Stimulated activated CD8-positive, alpha-beta memory T cell treated with anti-CD3 and anti-CD28 coated beads, Interleukin-15, amount 100 ng/mL, for 1 hour (primary cell): ENCODE measurements around the gene ADAMTSL1.

Source experiments
- DNase-seq: peaks from one replicate; pipeline ENCODE4 v3.0.0-alpha.2; 2020; ENCODE audit warnings: low read depth

Gene ADAMTSL1

GRCh38 chr9:18739641-18740318 is 265.8 kb downstream of the ADAMTSL1 start:
- DNase-seq, result no peak

- no peak for DNase-seq
Observed at GRCh38 chr9:18741359-18741758, 267.4 kb downstream of the ADAMTSL1 start.

GRCh38 chr9:18741945-18742344 is 268.0 kb downstream of the ADAMTSL1 start:
- no peak for DNase-seq

DNA sequence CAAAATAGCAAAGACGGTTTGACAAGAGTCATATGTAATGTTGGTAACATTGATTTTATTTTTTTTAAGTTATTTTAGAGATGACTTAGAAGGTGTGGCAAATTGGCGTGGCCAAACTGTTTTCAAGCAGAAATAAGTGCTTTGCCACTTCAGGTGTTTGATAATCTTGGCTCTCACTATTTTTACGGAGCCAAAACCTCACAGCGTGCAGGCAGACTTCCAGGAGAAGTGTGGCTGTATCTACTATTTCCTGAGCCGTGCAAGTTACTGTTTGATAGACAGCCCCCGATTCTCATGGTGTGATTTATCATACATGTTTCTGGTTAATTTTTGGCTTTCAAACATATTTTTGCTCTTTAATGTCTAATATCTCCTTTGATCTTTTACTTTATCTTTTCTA is 269.5 kb downstream of the ADAMTSL1 start:
- DNase-seq, result no peak

DNA sequence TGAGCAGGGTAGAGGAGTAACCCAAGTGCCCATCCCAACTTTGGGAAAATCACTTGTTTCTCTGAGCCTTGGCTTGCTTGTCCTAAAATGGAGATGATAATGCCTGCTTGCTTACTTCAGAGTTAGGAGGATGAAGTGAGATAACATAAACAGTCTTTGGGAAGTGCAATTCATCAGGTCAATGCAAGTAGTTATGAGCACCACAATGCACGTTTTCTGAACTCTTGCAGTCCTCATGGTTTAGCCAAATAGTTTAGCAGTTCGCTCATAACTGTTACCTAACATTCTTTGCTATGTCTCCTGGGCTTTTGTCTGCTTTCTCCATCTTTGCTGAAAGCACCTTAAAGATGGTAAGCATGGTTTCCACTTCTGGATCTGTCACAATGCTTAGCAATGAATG is 270.0 kb downstream of the ADAMTSL1 start:
- DNase-seq, result no peak

- DNase-seq, result no peak
Observed at GRCh38 chr9:18745710-18746109, 271.8 kb downstream of the ADAMTSL1 start.

DNA sequence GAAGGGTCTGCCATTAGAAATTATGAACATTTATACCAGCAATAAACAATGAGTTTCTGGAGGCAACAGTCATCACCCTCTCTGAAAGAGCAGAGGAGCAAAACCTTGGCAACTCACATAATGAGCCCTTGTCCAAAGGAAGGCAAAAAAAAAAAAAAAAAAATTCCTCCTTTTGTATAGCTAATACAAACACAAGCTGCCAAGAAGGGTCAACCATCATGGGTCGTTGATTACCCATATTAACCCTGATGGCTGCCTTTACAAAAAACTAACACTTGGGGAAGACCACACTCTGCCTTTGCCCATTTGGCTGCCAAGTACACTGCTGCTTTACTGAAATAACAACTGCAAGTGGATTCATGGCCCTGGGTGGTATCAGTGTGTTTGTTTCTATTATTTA is 272.7 kb downstream of the ADAMTSL1 start:
- no peak for DNase-seq

- DNase-seq, result no peak
Observed at GRCh38 chr9:18747595-18747994, 273.6 kb downstream of the ADAMTSL1 start.

DNA sequence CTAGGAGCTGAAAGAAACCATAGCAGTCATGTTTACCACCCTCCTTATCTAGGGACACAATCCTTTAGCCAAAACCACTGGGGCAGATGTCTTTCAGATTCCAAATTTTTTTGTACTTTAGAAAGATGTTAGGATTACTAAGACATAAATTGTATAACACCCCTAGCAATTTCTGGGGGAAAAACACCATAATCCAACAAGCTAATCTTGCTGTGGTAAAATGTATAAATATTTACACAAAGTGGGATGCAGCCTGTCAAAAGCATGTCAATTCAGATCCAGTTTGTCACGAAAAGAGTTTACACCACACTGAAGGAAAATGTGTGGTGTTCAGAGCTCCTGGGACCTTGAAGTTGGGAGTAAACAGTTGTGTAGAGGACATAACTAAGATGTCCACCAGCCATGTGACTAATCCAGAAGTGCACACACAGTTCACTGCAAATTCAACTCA is 274.3 kb downstream of the ADAMTSL1 start:
- DNase-seq, result no peak

DNA sequence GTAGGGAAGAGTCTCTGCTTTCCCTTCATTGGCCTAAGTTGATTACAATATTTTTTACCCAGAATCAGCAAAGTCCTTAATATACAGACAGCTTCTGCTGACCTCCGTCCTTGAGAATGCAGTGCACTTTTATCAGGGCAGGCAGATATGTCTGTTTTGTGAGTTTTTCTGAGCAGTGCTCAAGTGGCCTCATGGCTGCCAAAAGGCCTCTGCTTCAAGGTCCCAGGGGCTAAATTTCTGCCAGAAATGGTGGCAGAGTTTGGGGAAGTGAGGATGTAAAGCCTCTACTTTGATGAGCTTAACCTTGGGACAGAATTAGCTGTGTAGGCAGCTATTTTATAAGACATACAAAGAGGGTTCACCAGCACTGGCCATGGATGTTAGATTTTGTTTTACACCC is 275.8 kb downstream of the ADAMTSL1 start:
- no peak for DNase-seq

DNA sequence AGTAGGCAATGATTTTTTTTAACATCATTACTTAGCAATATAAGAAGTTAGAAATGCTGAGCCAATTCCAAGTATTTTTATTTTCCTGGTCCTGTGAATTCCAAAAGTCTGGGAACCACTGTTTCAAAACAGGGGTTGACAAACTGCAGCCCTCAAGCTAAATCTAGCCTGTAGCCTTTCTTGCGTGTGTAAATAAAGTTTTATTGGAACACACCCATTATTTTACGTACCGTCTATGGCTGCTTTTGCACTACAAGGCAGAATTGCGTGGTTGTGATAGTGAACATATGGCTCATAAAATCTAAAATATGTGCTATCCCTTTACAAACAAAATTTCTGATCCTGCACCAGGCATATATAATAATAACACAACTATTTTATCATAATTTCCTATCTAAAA is 280.0 kb downstream of the ADAMTSL1 start:
- no peak for DNase-seq

- DNase-seq, result no peak
Observed at GRCh38 chr9:18754537-18754936, 280.6 kb downstream of the ADAMTSL1 start.

DNA sequence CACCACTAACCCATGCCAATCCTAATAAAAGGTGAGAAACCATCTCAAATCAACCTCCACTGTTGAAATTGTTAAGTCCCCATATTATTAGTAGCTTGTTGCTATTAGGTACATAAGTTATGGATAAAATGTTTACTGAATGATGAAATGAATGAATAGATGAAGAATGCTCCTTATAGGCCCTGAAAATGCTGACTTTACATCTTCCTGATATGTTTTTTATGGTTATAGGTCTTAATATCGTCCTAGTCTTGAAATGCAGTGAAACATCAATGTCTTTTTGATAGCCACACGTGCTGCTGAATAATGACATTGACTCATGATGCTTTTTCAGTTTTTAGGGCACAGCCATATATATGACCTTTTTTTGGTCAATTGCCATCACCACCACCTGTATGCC is 281.3 kb downstream of the ADAMTSL1 start:
- DNase-seq, result no peak

- no peak for DNase-seq
Observed at GRCh38 chr9:18756712-18757125, 282.8 kb downstream of the ADAMTSL1 start.

GRCh38 chr9:18759827-18760226 is 285.9 kb downstream of the ADAMTSL1 start:
- no peak for DNase-seq

- DNase-seq, result no peak
Observed at GRCh38 chr9:18761742-18762300, 287.9 kb downstream of the ADAMTSL1 start.

GRCh38 chr9:18766989-18767550 is 293.1 kb downstream of the ADAMTSL1 start:
- no peak for DNase-seq

DNA sequence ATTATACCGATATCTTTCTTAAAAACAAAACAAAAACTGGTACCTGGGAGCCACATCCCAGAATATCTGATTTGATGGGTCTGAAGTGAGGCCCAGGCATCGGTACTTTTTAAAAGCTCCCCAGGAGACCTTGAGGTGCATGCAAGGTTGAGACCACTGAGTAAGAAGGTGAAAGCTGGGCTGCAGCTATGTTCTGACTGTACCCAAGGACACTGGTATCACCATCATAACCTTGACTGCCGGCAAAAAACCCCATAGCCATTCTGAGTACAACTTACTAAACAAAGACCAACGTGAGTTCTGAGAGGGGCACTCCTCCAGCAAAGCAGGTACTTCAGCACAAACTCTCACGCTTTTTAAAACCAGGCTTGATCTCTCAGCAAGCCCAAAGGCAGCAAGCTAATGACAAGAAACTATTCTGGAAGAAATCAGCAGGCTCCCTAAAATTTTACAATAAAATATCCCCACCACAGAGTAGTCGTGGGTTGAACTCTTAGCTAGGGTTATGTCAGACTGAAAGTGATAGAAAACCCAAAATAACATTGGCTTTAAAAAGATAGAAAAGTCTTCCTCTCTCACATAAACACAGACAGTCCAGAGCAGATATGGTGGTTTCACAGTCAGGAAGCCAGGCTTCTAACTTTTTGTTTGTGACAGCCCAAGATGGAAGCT is 295.1 kb downstream of the ADAMTSL1 start:
- DNase-seq, result no peak

- DNase-seq, result no peak
Observed at GRCh38 chr9:18770131-18770908, 296.4 kb downstream of the ADAMTSL1 start.

GRCh38 chr9:18771011-18771410 is 297.1 kb downstream of the ADAMTSL1 start:
- no peak for DNase-seq

GRCh38 chr9:18771763-18772162 is 297.8 kb downstream of the ADAMTSL1 start:
- DNase-seq, result no peak

DNA sequence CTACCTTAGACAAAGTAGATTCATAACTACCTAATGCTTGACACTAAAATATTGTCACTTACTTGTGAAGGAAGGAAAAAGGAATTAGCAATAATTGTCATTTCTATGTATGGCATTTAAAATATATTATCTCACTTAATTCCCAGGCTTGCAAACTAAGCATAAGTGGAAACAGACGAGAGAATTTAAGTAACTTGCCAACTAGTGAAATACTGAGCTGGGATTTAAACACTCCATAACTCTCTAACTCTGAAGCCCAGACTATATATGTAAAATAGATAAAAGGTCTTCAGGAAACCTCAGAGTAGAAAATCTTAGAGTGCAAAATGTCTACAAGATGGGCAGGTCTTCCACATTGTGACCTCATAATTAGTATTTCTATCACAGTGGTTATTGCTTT is 301.3 kb downstream of the ADAMTSL1 start:
- DNase-seq, result no peak
